ENCODE results near the gene MMP20. TPM values are rescaled to one million over a fixed set of nuclear protein-coding genes. Genes with fewer than 3 reads are reported as not detected.
"Not testable (repeated sequence)": the region's sequence is repeated elsewhere in the genome, so short reads cannot be mapped to it uniquely, and the experiment has no call there.

MMP20 gene
- total and polyA plus RNA-seq, 5 donors, result not detected

GRCh38 chr11:102643941-102644340, 18.8 kb upstream of the MMP20 start:
- WGBS, result 86% methylated on average over 4 of the region's 4 CpGs
- Histone ChIP-seq H3K9me3 (ENCODE audit: control insufficient read depth, low read length) (no peaks in the 10 kb centered on the region), H3K4me1 (ENCODE audit: control insufficient read depth, insufficient read depth, low read length) (no peaks in the 10 kb centered on the region), H3K27ac (ENCODE audit: low read length) (no peak overlapping the region), H3K27me3 (ENCODE audit: control insufficient read depth, insufficient read depth) (no peaks in the 10 kb centered on the region), H3K4me3 (ENCODE audit: low read length) (no peak overlapping the region)
- intact Hi-C loops (cut with DNase I), result no loop called here
- ATAC-seq (no peak), DNase-seq (no peak)

- H3K27me3 ChIP-seq (ENCODE audit: control insufficient read depth, insufficient read depth), result no peaks in the 10 kb centered on the region
- H3K4me1 ChIP-seq (ENCODE audit: control insufficient read depth, insufficient read depth, low read length), result no peaks in the 10 kb centered on the region
- no peak for DNase-seq
- no peak for ATAC-seq
- no peaks in the 10 kb centered on the region for H3K9me3 ChIP-seq (ENCODE audit: control insufficient read depth, low read length)
- intact Hi-C loops (cut with DNase I), result no loop called here
- H3K27ac ChIP-seq (ENCODE audit: low read length), result no peak overlapping the region
- no peak overlapping the region for H3K4me3 ChIP-seq (ENCODE audit: low read length)
- WGBS, result 52% methylated on average over 8 of the region's 8 CpGs
Observed at GRCh38 chr11:102640946-102641345, 15.8 kb upstream of the MMP20 start.

GRCh38 chr11:102639656-102640055, 14.5 kb upstream of the MMP20 start:
- no peak overlapping the region for H3K4me3 ChIP-seq (ENCODE audit: low read length)
- H3K9me3 ChIP-seq (ENCODE audit: control insufficient read depth, low read length), result no peaks in the 10 kb centered on the region
- no peaks in the 10 kb centered on the region for H3K27me3 ChIP-seq (ENCODE audit: control insufficient read depth, insufficient read depth)
- ATAC-seq, result no peak
- no peak overlapping the region for H3K27ac ChIP-seq (ENCODE audit: low read length)
- no peaks in the 10 kb centered on the region for H3K4me1 ChIP-seq (ENCODE audit: control insufficient read depth, insufficient read depth, low read length)
- intact Hi-C loops (cut with DNase I), result no loop called here
- DNase-seq, result no peak

DNA sequence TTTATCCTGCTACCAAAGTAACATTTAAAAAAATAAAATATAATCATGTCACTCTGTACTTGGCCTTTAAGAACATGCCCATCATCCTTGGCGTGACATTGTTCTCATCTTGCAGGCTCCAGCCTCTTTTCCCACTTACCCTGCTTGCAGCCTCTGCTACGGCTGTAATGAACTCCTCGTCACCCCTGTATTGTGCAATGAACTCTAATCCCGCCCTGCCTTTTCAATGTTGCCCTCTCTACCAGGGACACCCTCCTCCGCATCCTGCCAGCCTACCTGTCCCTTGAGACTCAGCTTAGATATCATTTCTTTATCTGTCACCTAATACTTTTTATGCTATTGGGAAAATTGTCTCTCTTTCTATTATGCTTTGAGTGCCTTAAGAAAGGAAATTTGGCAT, 12.6 kb upstream of the MMP20 start:
- no peaks in the 10 kb centered on the region for H3K4me1 ChIP-seq (ENCODE audit: control insufficient read depth, insufficient read depth, low read length)
- intact Hi-C loops (cut with DNase I), result no loop called here
- no peaks in the 10 kb centered on the region for H3K27me3 ChIP-seq (ENCODE audit: control insufficient read depth, insufficient read depth)
- no peak overlapping the region for H3K27ac ChIP-seq (ENCODE audit: low read length)
- ATAC-seq (no peak), DNase-seq (no peak)
- 67% methylated on average over 5 of the region's 5 CpGs for WGBS
- no peak overlapping the region for H3K4me3 ChIP-seq (ENCODE audit: low read length)
- no peaks in the 10 kb centered on the region for H3K9me3 ChIP-seq (ENCODE audit: control insufficient read depth, low read length)

GRCh38 chr11:102633385-102634026, 8.4 kb upstream of the MMP20 start:
- Histone ChIP-seq H3K27me3 (ENCODE audit: control insufficient read depth, insufficient read depth) (no peaks in the 10 kb centered on the region), H3K9me3 (ENCODE audit: control insufficient read depth, low read length) (no peaks in the 10 kb centered on the region), H3K27ac (ENCODE audit: low read length) (no peak overlapping the region), H3K4me1 (ENCODE audit: control insufficient read depth, insufficient read depth, low read length) (no peaks in the 10 kb centered on the region), H3K4me3 (ENCODE audit: low read length) (no peak overlapping the region)
- ATAC-seq (no peak), DNase-seq (no peak)
- intact Hi-C loops (cut with DNase I), result no loop called here
- WGBS, result 88% methylated on average over 6 of the region's 6 CpGs

DNA sequence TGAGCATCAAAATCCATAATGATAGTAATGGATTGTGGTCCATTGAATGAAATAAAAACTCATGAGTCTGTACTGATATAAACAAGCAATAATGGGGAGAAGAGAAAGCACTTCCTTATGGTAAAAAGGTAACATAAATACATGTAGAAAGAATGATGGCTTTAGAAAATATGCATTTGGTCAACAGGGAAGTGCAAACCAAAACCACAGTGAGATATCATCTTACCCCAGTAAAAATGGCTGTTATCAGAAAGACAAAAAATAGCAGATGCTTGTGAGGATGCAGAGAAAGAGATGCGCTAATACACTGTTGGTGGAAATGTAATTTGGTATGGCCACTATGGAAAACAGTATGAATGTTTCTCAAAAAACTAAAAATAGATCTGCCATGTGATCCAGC, 6.9 kb upstream of the MMP20 start:
- H3K27ac ChIP-seq (ENCODE audit: low read length), result no peak overlapping the region
- H3K4me1 ChIP-seq (ENCODE audit: control insufficient read depth, insufficient read depth, low read length), result no peaks in the 10 kb centered on the region
- no peaks in the 10 kb centered on the region for H3K27me3 ChIP-seq (ENCODE audit: control insufficient read depth, insufficient read depth)
- no peak overlapping the region for H3K4me3 ChIP-seq (ENCODE audit: low read length)
- intact Hi-C loops (cut with DNase I), result no loop called here
- WGBS, result 88% methylated on average over 1 of the region's 1 CpG
- ATAC-seq, result no peak
- DNase-seq, result no peak
- no peaks in the 10 kb centered on the region for H3K9me3 ChIP-seq (ENCODE audit: control insufficient read depth, low read length)

DNA sequence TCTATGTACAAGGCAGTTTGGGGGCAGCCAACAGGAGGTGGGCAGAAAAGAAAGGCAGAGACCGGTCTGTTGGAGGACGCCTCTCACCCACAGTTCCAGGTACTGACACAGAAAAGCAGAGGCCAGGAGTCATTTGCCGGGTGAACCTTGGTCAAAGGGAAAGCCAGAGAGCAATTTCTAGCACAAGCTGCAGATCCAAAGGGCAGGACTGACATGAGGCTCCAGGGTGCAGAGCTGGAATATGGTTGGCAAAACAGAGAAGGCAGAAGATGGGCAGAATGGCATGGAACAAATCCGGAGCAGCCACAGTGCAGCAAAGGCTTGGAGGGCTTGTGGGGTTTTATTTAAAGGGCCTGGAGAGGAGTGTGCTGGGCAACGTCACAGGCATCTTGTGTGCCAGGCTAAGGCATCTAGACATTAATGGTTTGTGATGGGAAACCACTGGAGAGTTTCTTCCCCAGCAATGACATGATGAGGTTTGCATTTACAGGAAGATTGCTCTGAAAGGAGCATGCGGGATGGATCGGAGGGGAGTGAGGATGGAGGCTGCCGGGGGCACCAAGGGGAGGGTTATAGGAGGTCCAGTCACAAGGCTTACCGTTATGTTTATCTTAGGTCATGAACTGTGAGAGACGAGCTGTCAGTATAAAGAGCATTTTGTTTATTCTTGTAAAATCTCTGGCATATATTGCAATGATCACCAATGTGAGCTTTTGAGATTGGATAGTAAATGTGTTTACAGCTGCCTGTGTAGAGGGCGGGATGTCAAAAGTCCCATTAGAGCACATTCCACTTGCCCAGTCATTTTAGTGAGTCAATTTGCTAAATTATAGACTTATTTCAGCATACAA, 5.7 kb upstream of the MMP20 start:
- no peak for ATAC-seq
- 42% methylated on average over 10 of the region's 11 CpGs for WGBS

DNA sequence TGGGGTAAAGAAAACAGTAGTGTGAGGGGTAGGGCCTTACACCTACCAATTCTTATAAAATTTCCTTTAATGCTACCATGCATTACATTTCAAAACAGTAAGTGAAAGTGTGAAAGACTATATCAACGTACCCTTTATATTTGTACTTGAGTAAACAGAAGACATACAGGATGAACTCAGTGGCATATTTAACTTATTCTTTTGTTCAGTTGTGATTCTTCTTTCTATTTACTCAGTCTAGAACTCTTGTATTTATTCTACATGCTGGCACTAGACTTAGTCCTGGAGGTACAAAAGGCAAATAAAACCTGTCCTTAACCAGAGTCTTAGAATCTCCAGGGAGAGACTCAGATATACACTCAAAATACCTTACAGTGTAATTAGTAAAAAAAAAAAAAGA, 4.8 kb upstream of the MMP20 start:
- H3K4me1 ChIP-seq (ENCODE audit: control insufficient read depth, insufficient read depth, low read length); H3K9me3 ChIP-seq (ENCODE audit: control insufficient read depth, low read length); H3K27me3 ChIP-seq (ENCODE audit: control insufficient read depth, insufficient read depth); H3K4me3 ChIP-seq (ENCODE audit: low read length); intact Hi-C loops (cut with DNase I); ATAC-seq; DNase-seq; H3K27ac ChIP-seq (ENCODE audit: low read length): not testable (repeated sequence)
- 70% methylated on average over 1 of the region's 1 CpG for WGBS

More for the DNA sequence above, 5.7 kb upstream of the MMP20 start:
- no peak overlapping the region for H3K27ac ChIP-seq (ENCODE audit: low read length)
- no peak for DNase-seq
- H3K27me3 ChIP-seq (ENCODE audit: control insufficient read depth, insufficient read depth), result no peaks in the 10 kb centered on the region
- H3K4me1 ChIP-seq (ENCODE audit: control insufficient read depth, insufficient read depth, low read length), result no peaks in the 10 kb centered on the region
- H3K9me3 ChIP-seq (ENCODE audit: control insufficient read depth, low read length), result no peaks in the 10 kb centered on the region
- intact Hi-C loops (cut with DNase I), result no loop called here
- no peak overlapping the region for H3K4me3 ChIP-seq (ENCODE audit: low read length)

DNA sequence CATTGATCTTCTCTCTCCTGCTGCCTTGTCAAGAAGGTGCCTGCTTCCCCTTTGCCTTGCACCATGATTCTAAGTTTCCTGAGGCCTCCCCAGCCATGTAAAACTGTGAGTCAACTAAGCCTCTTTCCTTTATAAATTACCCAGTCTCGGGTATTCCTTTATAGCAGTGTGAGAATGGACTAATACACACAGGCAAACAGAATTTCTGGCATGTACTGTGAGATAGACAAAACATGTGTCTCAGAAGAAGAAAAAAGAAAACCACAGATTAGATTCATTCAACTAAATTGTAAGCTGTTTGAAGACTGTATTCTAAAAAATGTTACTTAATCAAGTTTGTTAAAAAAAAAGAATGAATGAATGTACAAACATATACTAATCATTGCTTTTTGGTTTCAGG, 1.5 kb upstream of the MMP20 start:
- ATAC-seq (no peak), DNase-seq (no peak)
- H3K9me3 ChIP-seq (ENCODE audit: control insufficient read depth, low read length), result no peaks in the 10 kb centered on the region
- WGBS, result 55% methylated on average over 1 of the region's 1 CpG
- no peaks in the 10 kb centered on the region for H3K4me1 ChIP-seq (ENCODE audit: control insufficient read depth, insufficient read depth, low read length)
- no peaks in the 10 kb centered on the region for H3K27me3 ChIP-seq (ENCODE audit: control insufficient read depth, insufficient read depth)
- H3K4me3 ChIP-seq (ENCODE audit: low read length), result no peak overlapping the region
- H3K27ac ChIP-seq (ENCODE audit: low read length), result no peak overlapping the region
- intact Hi-C loops (cut with DNase I), result no loop called here

DNA sequence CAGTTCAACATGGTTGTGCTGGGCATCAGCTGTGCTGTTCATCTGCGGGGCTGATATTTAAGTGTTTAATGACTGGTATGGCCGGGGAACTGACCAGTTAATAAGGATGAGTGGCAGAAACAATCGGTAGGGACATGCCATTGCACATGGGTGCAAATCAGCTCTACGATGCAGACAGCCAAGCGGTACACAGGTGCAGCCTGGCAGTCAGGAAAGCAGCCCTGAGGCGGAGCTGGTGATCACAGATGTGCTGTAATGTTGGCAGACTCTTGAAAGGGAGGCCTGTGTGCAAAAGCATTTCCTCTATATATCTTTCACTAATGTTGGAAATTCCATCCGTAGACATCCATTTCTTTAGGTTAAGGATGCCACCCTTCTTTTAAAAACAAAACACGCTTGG, 1.1 kb downstream of the MMP20 start:
- ATAC-seq (no peak), DNase-seq (no peak)
- H3K27me3 ChIP-seq (ENCODE audit: control insufficient read depth, insufficient read depth), result no peaks in the 10 kb centered on the region
- 82% methylated on average over 8 of the region's 8 CpGs for WGBS
- H3K27ac ChIP-seq (ENCODE audit: low read length), result no peak overlapping the region
- no peaks in the 10 kb centered on the region for H3K4me1 ChIP-seq (ENCODE audit: control insufficient read depth, insufficient read depth, low read length)
- intact Hi-C loops (cut with DNase I), result loop anchor here in 1 of 4 donors (2.0 kb wide), 1 partner anchor 29 kb away; no protein-coding TSS in a partner anchor
- no peaks in the 10 kb centered on the region for H3K9me3 ChIP-seq (ENCODE audit: control insufficient read depth, low read length)
- no peak overlapping the region for H3K4me3 ChIP-seq (ENCODE audit: low read length)

DNA sequence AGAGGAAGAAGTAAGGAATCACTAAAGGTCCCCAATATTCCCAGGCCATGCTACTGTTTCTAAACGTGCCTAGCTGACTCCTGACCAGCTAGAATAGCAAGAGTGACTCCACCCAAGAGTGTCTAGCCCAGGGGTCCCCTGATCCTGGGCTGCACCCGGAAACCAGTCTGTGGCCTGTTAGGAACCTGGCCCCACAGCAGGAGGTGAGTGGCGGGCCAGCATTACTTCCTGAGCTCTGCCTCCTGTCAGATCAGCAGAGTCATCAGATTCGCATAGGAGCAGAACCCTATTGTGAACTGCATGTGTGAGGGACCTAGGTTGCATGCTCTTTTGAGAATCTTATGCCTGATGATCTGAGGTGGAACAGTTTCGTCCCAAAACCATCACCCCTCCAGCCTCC, 2.0 kb downstream of the MMP20 start:
- 85% methylated on average over 5 of the region's 5 CpGs for WGBS
- H3K4me1 ChIP-seq (ENCODE audit: control insufficient read depth, insufficient read depth, low read length), result no peaks in the 10 kb centered on the region
- H3K4me3 ChIP-seq (ENCODE audit: low read length), result no peak overlapping the region
- no peaks in the 10 kb centered on the region for H3K27me3 ChIP-seq (ENCODE audit: control insufficient read depth, insufficient read depth)
- DNase-seq (no peak), ATAC-seq (no peak)
- intact Hi-C loops (cut with DNase I), result no loop called here
- H3K27ac ChIP-seq (ENCODE audit: low read length), result no peak overlapping the region
- H3K9me3 ChIP-seq (ENCODE audit: control insufficient read depth, low read length), result no peaks in the 10 kb centered on the region

All from right cardiac atrium (tissue), 5 donors.